Endothelial cell of umbilical vein (primary cell): ENCODE data around the gene SDHA. TPM values are rescaled to one million over a fixed set of nuclear protein-coding genes. Genes with fewer than 3 reads are reported as not detected.

Experiments used
- BruUV-seq: library from RNA; stranded (reverse); fragments of 400-500 nt; replicated peaks from 2 replicates; lab custom pipeline; 2021; lab: Mats Ljungman, UMichigan
- CTCF ChIA-PET: fragments of 300-600, 350-600 bp; sonication (Branson Sonifier 250); formaldehyde crosslinking; loops from one replicate; lab custom pipeline; 2021; ENCODE audit warnings: antibody characterized with exemption, inconsistent platforms; lab: Charles Lee
- POLR2A ChIA-PET: fragments of 300-600, 350-600 bp; sonication (Branson Sonifier 250); formaldehyde crosslinking; loops from one replicate; lab custom pipeline; 2021; ENCODE audit warnings: antibody characterized with exemption, inconsistent platforms; lab: Charles Lee
- DNase-seq: peaks from one replicate; pipeline ENCODE4 v3.0.0-alpha.2; 2011; ENCODE audit warnings: low read depth, low spot score
- FAIRE-seq: peaks from 2 replicates; lab custom pipeline; 2011; peaks lifted over from hg19 to GRCh38; lab: Jason Lieb, UNC
- H2AFZ ChIP-seq: 2 replicates; pipeline ENCODE4 v1.6.0; 2012; ENCODE audit warnings: low read depth, low read length, control low read depth, inconsistent platforms
- H3K27ac ChIP-seq: 2 replicates; pipeline ENCODE4 v1.5.1; 2011; ENCODE audit warnings: low read depth, mild to moderate bottlenecking, control low read depth, low read length, moderate library complexity; ENCODE audit not compliant: insufficient read depth
- H3K27me3 ChIP-seq, 2 experiments: 2 replicates each; pipeline versions ENCODE4 v1.6.0 to v1.6.1; 2011; ENCODE audit warnings: low read length in 2 of 2, mixed read lengths in 1 of 2; ENCODE audit not compliant: control insufficient read depth in 2 of 2, insufficient read depth in 2 of 2
- H3K36me3 ChIP-seq, 2 experiments: 2 replicates in 1 of 2; 3 replicates in 1 of 2; pipeline ENCODE4 v1.5.1; 2011; ENCODE audit warnings: low read length in 2 of 2, mild to moderate bottlenecking in 1 of 2, moderate library complexity in 1 of 2; ENCODE audit not compliant: control insufficient read depth in 2 of 2, insufficient read depth in 2 of 2; ENCODE audit errors: extremely low read depth in 1 of 2
- H3K4me1 ChIP-seq: 3 replicates; pipeline ENCODE4 v1.5.1; 2011; ENCODE audit warnings: mild to moderate bottlenecking, low read length; ENCODE audit not compliant: control insufficient read depth, insufficient read depth; ENCODE audit errors: extremely low read depth
- H3K4me2 ChIP-seq: 2 replicates; pipeline ENCODE4 v1.6.1; 2011; ENCODE audit warnings: low read length, control low read depth, mixed read lengths; ENCODE audit not compliant: insufficient read depth
- H3K4me3 ChIP-seq, 3 experiments: fragments of 200-600 bp in 1 of 3; sonication (generic), shearing (Covaris generic) in 1 of 3; replicated peaks in 1 of 3; 2 replicates each; pipeline ENCODE4 v1.5.1; 2011 to 2016; ENCODE audit warnings: control low read depth in 3 of 3, low read length in 3 of 3, mild to moderate bottlenecking in 2 of 3, inconsistent platforms in 1 of 3, low read depth in 1 of 3, moderate library complexity in 1 of 3; ENCODE audit not compliant: insufficient read depth in 1 of 3
- H3K79me2 ChIP-seq: 2 replicates; pipeline ENCODE4 v1.6.0; 2012; ENCODE audit warnings: low read length, inconsistent platforms; ENCODE audit not compliant: control insufficient read depth, insufficient read depth
- H3K9ac ChIP-seq: replicated peaks from 2 replicates; pipeline ENCODE3; 2011; ENCODE audit warnings: low read length, control low read depth; ENCODE audit not compliant: insufficient read depth; ENCODE audit errors: extremely low read depth
- H3K9me1 ChIP-seq: replicated peaks from 3 replicates; pipeline ENCODE4 v1.6.0; 2011; ENCODE audit warnings: mild to moderate bottlenecking, low read length; ENCODE audit not compliant: control insufficient read depth, insufficient read depth; ENCODE audit errors: extremely low read depth
- H3K9me3 ChIP-seq: replicated peaks from 2 replicates; pipeline ENCODE4 v1.5.1; 2012; ENCODE audit warnings: low read length, inconsistent platforms; ENCODE audit not compliant: control insufficient read depth, insufficient read depth
- H4K20me1 ChIP-seq: replicated peaks from 2 replicates; pipeline ENCODE3; 2011; ENCODE audit warnings: mild to moderate bottlenecking, low read length; ENCODE audit not compliant: control insufficient read depth, insufficient read depth; ENCODE audit errors: extremely low read depth
- CTCF ChIP-seq, 2 donors: IDR thresholded peaks; 1 replicate in 1 of 2; 2 replicates in 1 of 2; pipeline ENCODE4 v1.5.1; 2011; ENCODE audit warnings: low read length in 2 of 2, mild to moderate bottlenecking in 2 of 2, moderate library complexity in 2 of 2, control low read depth in 1 of 2, inconsistent platforms in 1 of 2, low read depth in 1 of 2; ENCODE audit not compliant: insufficient read depth in 1 of 2; ENCODE audit errors: extremely low read depth in 1 of 2
- GATA2 ChIP-seq: IDR thresholded peaks from 2 replicates; pipeline ENCODE4 v1.7.0; 2011; ENCODE audit warnings: low read depth, mild to moderate bottlenecking, moderate library complexity, mixed read lengths, low read length; ENCODE audit not compliant: insufficient read length, insufficient read depth
- JUN ChIP-seq: IDR thresholded peaks from 2 replicates; pipeline ENCODE4 v1.6.1; 2011; ENCODE audit warnings: borderline replicate concordance, low read depth; ENCODE audit not compliant: insufficient read length, insufficient read depth
- MYC ChIP-seq: IDR thresholded peaks from one replicate; pipeline ENCODE4 v1.6.1; 2011; ENCODE audit warnings: mild to moderate bottlenecking, low read depth, low read length
- dilution Hi-C: fragments of 300-500 bp; cut with MboI; formaldehyde crosslinking; loops from one replicate; pipeline ENCODE4 v1.15.0; 2019; ENCODE audit warnings: low sequenced_read_pairs; ENCODE audit not compliant: extremely low pct_ligation_motif_present
- intact Hi-C: fragments of 100-400 bp; cut with micrococcal nuclease; formaldehyde crosslinking; loops from one replicate; pipeline ENCODE4 v1.10.0; 2022
- polyA plus RNA-seq, 4 experiments: library from polyadenylated mRNA; depleted of rRNA in 3 of 4; stranded (reverse) in 3 of 4; unstranded in 1 of 4; fragments of >200 nt; gene quantifications; 2 replicates each; pipeline versions ENCODE4 v1.2.1 to v1.2.3, GENCODE V29; 2011 to 2012; ENCODE audit warnings: missing spikeins in 1 of 4
- total RNA-seq: library from RNA; stranded (reverse); gene quantifications from 2 replicates; pipeline ENCODE4 v1.2.3, GENCODE V29; 2021

SDHA gene
- total and polyA plus RNA-seq, 2 donors (not counting 3 experiments of a cell fraction or from before 2014, with no cell fraction given) = 121 to 153 TPM

GRCh38 chr5:173392-174290, 44.5 kb upstream of the SDHA start:
- Histone ChIP-seq H4K20me1 (no peaks in the 10 kb centered on the region), H3K79me2 (no peaks in the 10 kb centered on the region), H3K27me3 (peaks cover 2% of the 10 kb centered on the region in 2 experiments), H3K4me3 (no peak overlapping the region), H3K27ac (no peak overlapping the region), H3K4me2 (no peak overlapping the region), H3K36me3 (no peaks in the 10 kb centered on the region), H3K9me3 (no peaks in the 10 kb centered on the region), H2AFZ (no peak overlapping the region), H3K9me1 (no peaks in the 10 kb centered on the region), H3K9ac (no peak overlapping the region), H3K4me1 (no peaks in the 10 kb centered on the region)
- intact Hi-C loops = no loop called here
- ChIA-PET POLR2A (no interaction called here), CTCF (interaction anchor here (0.6 to 2.1 kb wide), 2 partner anchors 15 to 40 kb away, joined by 3 to 7 read pairs; no protein-coding TSS in a partner anchor)
- FAIRE-seq (no peak), DNase-seq (no peak)
- TF ChIP-seq JUN = no peak
- no peak for TF ChIP-seq CTCF (IDR thresholded peaks at IDR 0.05; ENCODE audit: extremely low read depth in 1 of 2, insufficient read depth in 1 of 2, low read depth in 1 of 2, low read length in 2 of 2)
- TF ChIP-seq MYC = no peak
- TF ChIP-seq GATA2 = no peak
- BruUV-seq = no TSS peak
- dilution Hi-C loops = no loop called here
